Measurements from ENCODE around the gene TULP4.

DNA sequence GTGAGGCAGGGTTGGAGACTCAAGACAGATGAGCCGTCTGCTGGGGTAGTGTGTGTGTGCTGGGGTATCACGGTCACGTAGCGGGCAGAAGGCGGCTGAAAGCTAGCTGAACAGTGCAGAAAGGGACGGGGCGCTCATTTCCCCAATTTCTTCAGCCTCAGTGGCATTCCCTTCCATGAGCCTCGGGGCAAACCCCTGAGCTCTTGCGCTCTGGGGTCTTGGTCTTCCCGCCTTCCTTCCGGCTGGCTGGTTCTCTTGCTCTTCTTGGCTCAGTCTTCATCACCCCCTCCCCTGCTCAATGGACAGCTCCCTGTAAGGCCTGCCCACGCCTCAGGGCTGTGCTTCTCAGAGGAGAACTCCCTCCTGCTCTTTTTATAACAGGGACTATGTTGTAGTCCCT is 232.2 kb downstream of the TULP4 start:
- TF ChIP-seq POLR2A (IDR thresholded peaks at IDR 0.05): no peak
- no peak for TF ChIP-seq CTCF (IDR thresholded peaks at IDR 0.05)
- no peak for TF ChIP-seq POLR2AphosphoS5 (IDR thresholded peaks at IDR 0.05)

All from prostate gland (tissue), 2 donors.